Type B pancreatic cell (in vitro differentiated cells): Measurements from ENCODE around the gene UMAD1. TPM values are rescaled to one million over a fixed set of nuclear protein-coding genes. Genes with fewer than 3 reads are reported as not detected.

Source experiments
- DNase-seq: peaks from one replicate; pipeline ENCODE4 v3.0.0; 2021; ENCODE audit warnings: mixed read lengths; ENCODE audit not compliant: unreplicated experiment; ENCODE audit errors: extremely low spot score
- H3K27ac Mint-ChIP-seq: 2 replicates; pipeline ENCODE4 v1.8.0; 2021; ENCODE audit warnings: mild to moderate bottlenecking, mixed read lengths
- H3K27me3 Mint-ChIP-seq: 2 replicates; pipeline ENCODE4 v1.8.0; 2021; ENCODE audit warnings: mixed read lengths
- H3K36me3 Mint-ChIP-seq: 2 replicates; pipeline ENCODE4 v1.8.0; 2021; ENCODE audit warnings: mixed read lengths
- H3K4me1 Mint-ChIP-seq: one replicate; pipeline ENCODE4 v1.8.0; 2021; ENCODE audit warnings: mixed read lengths; ENCODE audit not compliant: unreplicated experiment
- H3K4me3 Mint-ChIP-seq: 2 replicates; pipeline ENCODE4 v1.8.0; 2021; ENCODE audit warnings: mild to moderate bottlenecking, mixed read lengths
- H3K9me3 Mint-ChIP-seq: 2 replicates; pipeline ENCODE4 v1.8.0; 2021; ENCODE audit warnings: mixed read lengths
- total RNA-seq: library from RNA; stranded (reverse); gene quantifications from 2 replicates; pipeline ENCODE4 v1.2.1, GENCODE V29; 2021; ENCODE audit warnings: low replicate concordance
- TF ChIP-seq, protein P1 (sequence below): fragments of 200-600 bp; sonication (generic); conservative IDR thresholded peaks from 2 replicates; pipeline ENCODE4 v1.5.0; 2021; ENCODE audit warnings: antibody characterized with exemption, mild to moderate bottlenecking

UMAD1 gene
- total RNA-seq, 1 donor from 2014 or later: 9.0 TPM

DNA sequence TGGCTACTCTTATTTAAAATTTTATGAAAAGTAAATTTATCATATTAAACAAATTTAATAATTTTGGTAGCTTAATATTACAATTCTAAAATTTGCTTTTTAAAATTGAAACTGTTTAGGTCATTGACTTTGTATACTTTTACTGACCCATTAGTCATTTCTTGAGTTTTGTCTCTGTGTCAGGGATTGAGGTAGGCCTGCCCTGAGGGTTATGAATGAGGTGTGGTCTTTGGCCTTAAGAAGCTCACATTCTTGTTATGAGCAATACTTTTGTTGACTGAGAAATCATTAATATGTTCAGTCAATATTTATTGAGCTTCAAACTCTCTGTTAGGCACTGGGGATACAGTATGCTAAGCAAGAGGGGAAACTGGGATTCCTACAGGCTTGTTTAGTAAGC, 124.9 kb downstream of the UMAD1 start:
- Mint-ChIP-seq H3K4me3 (no peak overlapping the region), H3K9me3 (no peaks in the 10 kb centered on the region), H3K27ac (no peak overlapping the region), H3K4me1 (peaks cover 21% of the 10 kb centered on the region), H3K36me3 (no peaks in the 10 kb centered on the region), H3K27me3 (no peaks in the 10 kb centered on the region)
- TF ChIP-seq, protein P1, sequence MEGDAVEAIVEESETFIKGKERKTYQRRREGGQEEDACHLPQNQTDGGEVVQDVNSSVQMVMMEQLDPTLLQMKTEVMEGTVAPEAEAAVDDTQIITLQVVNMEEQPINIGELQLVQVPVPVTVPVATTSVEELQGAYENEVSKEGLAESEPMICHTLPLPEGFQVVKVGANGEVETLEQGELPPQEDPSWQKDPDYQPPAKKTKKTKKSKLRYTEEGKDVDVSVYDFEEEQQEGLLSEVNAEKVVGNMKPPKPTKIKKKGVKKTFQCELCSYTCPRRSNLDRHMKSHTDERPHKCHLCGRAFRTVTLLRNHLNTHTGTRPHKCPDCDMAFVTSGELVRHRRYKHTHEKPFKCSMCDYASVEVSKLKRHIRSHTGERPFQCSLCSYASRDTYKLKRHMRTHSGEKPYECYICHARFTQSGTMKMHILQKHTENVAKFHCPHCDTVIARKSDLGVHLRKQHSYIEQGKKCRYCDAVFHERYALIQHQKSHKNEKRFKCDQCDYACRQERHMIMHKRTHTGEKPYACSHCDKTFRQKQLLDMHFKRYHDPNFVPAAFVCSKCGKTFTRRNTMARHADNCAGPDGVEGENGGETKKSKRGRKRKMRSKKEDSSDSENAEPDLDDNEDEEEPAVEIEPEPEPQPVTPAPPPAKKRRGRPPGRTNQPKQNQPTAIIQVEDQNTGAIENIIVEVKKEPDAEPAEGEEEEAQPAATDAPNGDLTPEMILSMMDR: no peak
- DNase-seq: no peak

DNA sequence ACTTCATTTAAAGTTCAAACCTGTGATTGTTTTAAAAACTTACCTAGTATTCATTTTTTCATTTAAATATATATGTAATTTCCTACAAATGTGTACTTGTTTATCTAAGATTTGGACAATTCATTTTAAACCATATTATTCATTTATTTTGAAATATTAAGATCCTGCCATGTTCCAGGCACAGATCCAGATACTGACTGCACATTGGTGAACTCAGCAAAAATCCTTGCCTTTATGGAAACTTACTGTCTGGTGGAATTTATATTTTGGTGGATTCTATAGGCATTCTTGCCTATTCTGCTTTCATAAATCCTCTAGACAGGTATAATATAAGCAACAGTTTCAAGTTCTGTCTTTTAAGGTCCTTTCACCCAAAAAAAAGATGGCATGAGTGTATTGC, 126.1 kb downstream of the UMAD1 start:
- DNase-seq: no peak
- Mint-ChIP-seq H3K27me3 (no peaks in the 10 kb centered on the region), H3K9me3 (no peaks in the 10 kb centered on the region), H3K36me3 (no peaks in the 10 kb centered on the region), H3K4me1 (peaks cover 23% of the 10 kb centered on the region), H3K4me3 (no peak overlapping the region), H3K27ac (no peak overlapping the region)
- TF ChIP-seq, protein P1: no peak

DNA sequence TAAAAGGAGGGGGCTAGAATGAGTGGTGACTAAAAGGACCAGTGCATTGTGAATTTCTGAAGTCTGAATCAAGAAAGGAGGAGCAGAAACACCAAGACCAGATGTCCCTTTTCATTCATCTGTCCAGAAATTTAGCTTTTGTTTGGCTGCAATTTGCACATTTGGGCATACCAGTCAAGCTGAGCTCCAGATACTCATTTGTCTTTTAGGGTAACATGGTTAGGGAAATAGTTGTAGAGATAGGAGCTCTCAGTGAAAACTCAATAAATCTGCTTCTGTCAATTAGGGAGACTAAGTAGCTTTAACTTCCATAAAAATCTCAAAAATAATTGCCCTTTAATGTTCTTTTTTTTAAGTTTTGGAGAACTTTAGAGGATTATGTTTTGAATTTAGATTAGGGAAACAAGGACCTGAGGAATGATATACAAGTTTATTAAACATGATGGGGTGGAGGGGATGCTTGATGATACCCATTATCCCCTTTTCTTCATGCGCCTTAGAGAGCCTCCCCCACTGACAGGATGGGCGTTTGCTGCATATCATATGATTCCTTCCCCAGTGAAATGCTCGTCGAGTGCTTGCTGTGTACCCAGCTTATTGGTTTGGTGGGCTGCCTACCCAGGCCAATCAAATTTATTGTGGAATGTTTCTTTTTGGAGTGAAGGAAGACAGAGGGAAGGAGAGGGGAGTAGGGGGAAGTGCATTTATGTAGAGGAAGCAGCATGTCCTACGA, 128.6 kb downstream of the UMAD1 start:
- TF ChIP-seq, protein P1: no peak
- Mint-ChIP-seq H3K27me3 (no peaks in the 10 kb centered on the region), H3K4me3 (no peak overlapping the region), H3K9me3 (no peaks in the 10 kb centered on the region), H3K36me3 (no peaks in the 10 kb centered on the region), H3K27ac (no peak overlapping the region), H3K4me1 (peaks cover 28% of the 10 kb centered on the region)
- no peak for DNase-seq

DNA sequence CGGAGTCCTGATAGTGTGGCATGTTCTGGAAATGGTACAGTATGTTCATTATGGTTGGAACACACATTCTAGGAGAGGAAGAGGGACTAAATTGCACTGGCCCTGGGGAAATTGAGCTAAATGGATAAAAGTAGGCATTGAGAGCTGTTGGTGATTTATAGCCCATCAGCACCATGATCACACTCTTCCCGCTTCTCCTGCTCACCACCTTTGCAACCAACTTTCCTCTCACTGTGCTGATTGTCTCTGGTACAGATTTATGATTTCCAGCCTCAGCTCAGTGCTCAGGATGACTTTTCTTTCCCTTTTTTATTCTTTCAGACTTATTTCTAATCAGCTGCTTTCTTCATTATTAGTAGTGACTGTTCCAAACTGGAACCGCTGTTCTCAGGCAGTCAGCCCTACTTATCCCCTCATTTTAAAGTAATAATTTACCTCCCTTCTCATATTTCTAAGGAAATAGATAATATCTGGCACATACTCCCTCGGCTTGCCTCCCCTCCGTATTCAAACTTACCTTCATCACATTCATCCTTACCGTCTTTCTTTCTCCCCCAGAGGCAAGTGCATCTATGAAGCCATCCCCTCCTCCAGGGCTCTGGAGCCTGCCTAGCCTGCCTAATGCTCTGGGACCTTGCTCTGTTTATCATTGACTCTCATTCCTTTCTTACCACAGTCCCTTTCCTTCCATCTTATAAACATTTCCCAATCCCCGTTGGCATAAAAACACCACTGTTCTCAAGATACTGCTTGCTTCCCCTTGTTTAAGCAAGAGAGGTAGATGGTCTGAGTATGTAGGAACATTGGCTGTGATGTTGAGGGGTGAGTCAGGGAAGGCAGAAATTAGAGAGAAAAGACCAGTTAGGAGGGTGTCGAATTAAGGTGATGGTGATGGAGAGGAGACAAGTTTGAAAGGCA, 129.4 kb downstream of the UMAD1 start:
- no peak for DNase-seq
- Mint-ChIP-seq H3K4me3 (no peak overlapping the region), H3K27me3 (no peaks in the 10 kb centered on the region), H3K36me3 (no peaks in the 10 kb centered on the region), H3K4me1 (peaks cover 21% of the 10 kb centered on the region), H3K9me3 (no peaks in the 10 kb centered on the region), H3K27ac (no peak overlapping the region)
- TF ChIP-seq, protein P1: no peak

DNA sequence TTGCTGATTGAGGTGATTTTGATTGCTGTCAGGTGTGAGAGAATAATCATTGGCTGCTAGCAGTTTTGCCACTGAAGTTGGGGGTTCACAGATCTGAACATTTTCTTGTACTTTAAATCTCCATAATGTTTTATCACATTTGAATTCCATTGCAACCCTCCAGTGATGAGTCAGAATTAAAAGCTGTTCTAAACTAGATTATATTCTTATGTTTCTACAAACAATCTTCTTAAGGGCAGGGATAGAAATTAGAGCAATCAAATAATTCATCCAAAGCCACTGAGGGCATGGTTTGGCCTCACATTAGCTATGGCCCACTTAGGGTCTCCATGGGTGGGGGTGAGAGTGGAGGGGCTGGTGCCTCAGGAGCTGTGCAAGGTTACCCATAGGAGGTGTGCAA, 130.9 kb downstream of the UMAD1 start:
- H3K27me3 Mint-ChIP-seq: no peaks in the 10 kb centered on the region
- H3K4me3 Mint-ChIP-seq: no peak overlapping the region
- H3K9me3 Mint-ChIP-seq: no peaks in the 10 kb centered on the region
- H3K36me3 Mint-ChIP-seq: no peaks in the 10 kb centered on the region
- TF ChIP-seq, protein P1: no peak
- no peak for DNase-seq
- H3K4me1 Mint-ChIP-seq: peaks cover 20% of the 10 kb centered on the region
- H3K27ac Mint-ChIP-seq: no peak overlapping the region
